Ascending aorta (tissue), 2 donors: Measurements from ENCODE around the gene FAM169A. TPM values are rescaled to one million over a fixed set of nuclear protein-coding genes. Genes with fewer than 3 reads are reported as not detected.
A peak's percentile ranks its signal among the peaks of the same experiment; 100 is the strongest.
"Not testable (repeated sequence)": the region's sequence is repeated elsewhere in the genome, so short reads cannot be mapped to it uniquely, and the experiment has no call there.

ENCODE experiments used
- DNase-seq, 2 donors: peaks; one replicate each; pipeline ENCODE4 v3.0.0-alpha.2; 2019; ENCODE audit warnings: low spot score in 2 of 2
- H3K27ac ChIP-seq, 2 donors: fragments of 200-600 bp; sonication (generic); one replicate each; pipeline ENCODE4 v1.5.1; 2016 to 2017; ENCODE audit warnings: mild to moderate bottlenecking in 1 of 2
- H3K27me3 ChIP-seq: fragments of 200-600 bp; sonication (generic); one replicate; pipeline ENCODE4 v1.5.1; 2017
- H3K36me3 ChIP-seq, 2 donors: fragments of 200-600 bp; sonication (generic); one replicate each; pipeline ENCODE4 v1.5.1; 2016
- H3K4me1 ChIP-seq, 2 donors: fragments of 200-600 bp; sonication (generic); one replicate each; pipeline ENCODE4 v1.5.1; 2016 to 2017; ENCODE audit warnings: mild to moderate bottlenecking in 1 of 2
- H3K4me3 ChIP-seq, 2 donors: fragments of 200-600 bp; sonication (generic); one replicate each; pipeline ENCODE4 v1.5.1; 2016 to 2017; ENCODE audit warnings: mild to moderate bottlenecking in 1 of 2
- H3K9me3 ChIP-seq, 2 donors: fragments of 200-600 bp; sonication (generic); one replicate each; pipeline ENCODE4 v1.5.1; 2016
- intact Hi-C: fragments of 100-400 bp; cut with DNase I; formaldehyde crosslinking; loops from one replicate; pipeline ENCODE4 v1.15.1; 2023
- total RNA-seq: library from RNA; depleted of rRNA; stranded (reverse); fragments of >200 nt; gene quantifications from one replicate; pipeline ENCODE4 v1.1.0, GENCODE V29; 2016
- TF ChIP-seq, protein P1 (sequence below), 3 experiments: fragments of 200-600 bp in 2 of 3; fragments of 450-650 bp in 1 of 3; sonication (generic) in 2 of 3; IDR thresholded peaks; one replicate each; pipeline ENCODE4 v1.5.1; 2016 to 2019; ENCODE audit warnings: antibody characterized with exemption in 3 of 3, mild to moderate bottlenecking in 1 of 3, moderate library complexity in 1 of 3

Gene FAM169A, protein sequence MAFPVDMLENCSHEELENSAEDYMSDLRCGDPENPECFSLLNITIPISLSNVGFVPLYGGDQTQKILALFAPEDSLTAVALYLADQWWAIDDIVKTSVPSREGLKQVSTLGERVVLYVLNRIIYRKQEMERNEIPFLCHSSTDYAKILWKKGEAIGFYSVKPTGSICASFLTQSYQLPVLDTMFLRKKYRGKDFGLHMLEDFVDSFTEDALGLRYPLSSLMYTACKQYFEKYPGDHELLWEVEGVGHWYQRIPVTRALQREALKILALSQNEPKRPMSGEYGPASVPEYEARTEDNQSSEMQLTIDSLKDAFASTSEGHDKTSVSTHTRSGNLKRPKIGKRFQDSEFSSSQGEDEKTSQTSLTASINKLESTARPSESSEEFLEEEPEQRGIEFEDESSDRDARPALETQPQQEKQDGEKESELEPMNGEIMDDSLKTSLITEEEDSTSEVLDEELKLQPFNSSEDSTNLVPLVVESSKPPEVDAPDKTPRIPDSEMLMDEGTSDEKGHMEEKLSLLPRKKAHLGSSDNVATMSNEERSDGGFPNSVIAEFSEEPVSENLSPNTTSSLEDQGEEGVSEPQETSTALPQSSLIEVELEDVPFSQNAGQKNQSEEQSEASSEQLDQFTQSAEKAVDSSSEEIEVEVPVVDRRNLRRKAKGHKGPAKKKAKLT
- total RNA-seq: not detected

DNA sequence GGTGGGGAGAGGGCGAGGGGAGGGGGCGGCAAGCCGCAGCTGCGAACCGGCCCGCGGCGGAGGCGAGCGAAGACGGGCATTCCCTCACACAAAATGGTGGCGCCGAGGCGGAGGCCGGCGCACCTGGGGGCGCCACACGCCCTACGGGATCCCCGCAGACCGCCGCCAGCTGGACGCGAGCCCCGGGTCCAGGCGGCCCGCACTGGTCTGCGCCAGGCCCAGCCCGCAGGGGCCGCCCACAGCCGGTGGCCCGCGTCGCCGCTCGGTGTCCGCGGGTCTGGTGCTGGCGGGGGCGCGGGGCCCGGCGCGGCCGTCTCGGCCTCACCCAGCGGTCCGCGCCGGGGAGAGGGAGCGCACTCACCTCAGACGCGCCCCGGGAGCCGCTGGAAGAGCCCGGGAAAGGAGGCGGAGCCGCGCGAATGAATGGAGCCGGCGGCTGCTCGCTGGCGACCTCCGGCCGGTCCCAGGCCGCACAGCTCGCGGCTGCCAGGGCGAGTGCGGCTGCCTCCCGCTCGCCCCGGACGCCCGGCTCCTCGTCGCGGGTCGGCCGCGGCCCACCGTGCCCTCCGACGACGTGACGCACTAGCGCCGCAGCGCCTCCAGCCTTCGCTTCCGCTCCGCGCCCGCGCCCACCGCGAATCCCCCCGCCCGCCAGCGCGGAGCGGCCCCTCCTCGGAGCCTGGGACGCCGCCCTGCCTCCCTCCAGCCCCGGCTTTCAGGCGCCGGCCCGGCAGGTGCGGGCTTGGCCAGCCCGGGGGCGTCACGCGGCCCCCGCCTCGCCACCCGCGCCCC lies at the start of gene FAM169A:
Gene FAM169A, minus strand, starts transcription at position 584 of the 792 bp plus-strand sequence. CDS start 24,711 bp downstream, outside the sequence.
- intact Hi-C loops: no loop called here
- Histone ChIP-seq H3K4me1 (peaks cover 0 to 2% of the 10 kb centered on the region in 2 donors), H3K9me3 (no peaks in the 10 kb centered on the region), H3K27ac (no peak within 1 kb of the TSS), H3K36me3 (no peaks in the 10 kb centered on the region), H3K27me3 (no peaks in the 10 kb centered on the region), H3K4me3 (peak within 1 kb of the TSS; percentile 74 to 91)
- TF ChIP-seq, protein P1, sequence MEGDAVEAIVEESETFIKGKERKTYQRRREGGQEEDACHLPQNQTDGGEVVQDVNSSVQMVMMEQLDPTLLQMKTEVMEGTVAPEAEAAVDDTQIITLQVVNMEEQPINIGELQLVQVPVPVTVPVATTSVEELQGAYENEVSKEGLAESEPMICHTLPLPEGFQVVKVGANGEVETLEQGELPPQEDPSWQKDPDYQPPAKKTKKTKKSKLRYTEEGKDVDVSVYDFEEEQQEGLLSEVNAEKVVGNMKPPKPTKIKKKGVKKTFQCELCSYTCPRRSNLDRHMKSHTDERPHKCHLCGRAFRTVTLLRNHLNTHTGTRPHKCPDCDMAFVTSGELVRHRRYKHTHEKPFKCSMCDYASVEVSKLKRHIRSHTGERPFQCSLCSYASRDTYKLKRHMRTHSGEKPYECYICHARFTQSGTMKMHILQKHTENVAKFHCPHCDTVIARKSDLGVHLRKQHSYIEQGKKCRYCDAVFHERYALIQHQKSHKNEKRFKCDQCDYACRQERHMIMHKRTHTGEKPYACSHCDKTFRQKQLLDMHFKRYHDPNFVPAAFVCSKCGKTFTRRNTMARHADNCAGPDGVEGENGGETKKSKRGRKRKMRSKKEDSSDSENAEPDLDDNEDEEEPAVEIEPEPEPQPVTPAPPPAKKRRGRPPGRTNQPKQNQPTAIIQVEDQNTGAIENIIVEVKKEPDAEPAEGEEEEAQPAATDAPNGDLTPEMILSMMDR (IDR thresholded peaks at IDR 0.05): no peak
- DNase-seq: no peak

DNA sequence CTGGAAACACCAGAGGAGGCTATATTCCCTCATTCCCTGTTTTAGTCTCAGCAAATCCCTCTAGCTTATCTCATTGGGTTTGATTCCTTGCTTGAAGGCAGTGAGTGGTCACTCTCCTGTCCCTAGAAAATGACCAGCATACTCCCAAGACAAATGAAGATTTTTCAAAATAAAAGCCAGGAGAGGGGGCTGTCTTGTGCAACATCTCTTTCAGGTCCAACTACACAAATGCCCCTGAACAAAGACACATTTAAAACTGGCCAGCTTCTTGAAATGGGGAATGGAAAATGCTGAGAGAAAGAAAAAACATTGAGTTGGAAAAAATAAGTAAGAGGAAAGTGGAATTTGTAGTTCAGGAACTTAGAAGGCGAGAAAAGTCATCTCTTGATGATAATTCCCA lies 49.3 kb upstream of the FAM169A start:
- Histone ChIP-seq H3K27me3 (no peaks in the 10 kb centered on the region), H3K27ac (no peak overlapping the region), H3K9me3 (no peaks in the 10 kb centered on the region), H3K36me3 (no peaks in the 10 kb centered on the region), H3K4me1 (no peaks in the 10 kb centered on the region), H3K4me3 (no peak overlapping the region)
- intact Hi-C loops: no loop called here
- no peak for DNase-seq
- TF ChIP-seq, protein P1 (IDR thresholded peaks at IDR 0.05): no peak

DNA sequence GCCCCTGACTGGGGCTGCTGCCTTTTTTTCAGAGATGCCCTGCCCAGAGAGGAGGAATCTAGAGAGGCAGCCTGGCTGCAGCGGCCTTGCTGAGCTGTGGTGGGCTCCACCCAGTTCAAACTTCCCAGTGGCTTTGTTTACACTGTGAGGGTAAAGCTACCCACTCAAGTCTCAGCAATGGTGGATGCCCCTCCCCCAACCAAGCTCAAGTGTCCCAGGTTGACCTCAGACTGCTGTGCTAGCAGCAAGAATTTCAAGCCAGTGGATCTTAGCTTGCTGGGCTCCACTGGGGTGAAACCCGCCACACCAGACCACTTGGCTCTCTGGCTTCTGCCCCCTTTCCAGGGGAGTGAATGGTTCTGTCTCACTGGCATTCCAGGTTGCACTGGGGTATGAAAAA lies 45.2 kb upstream of the FAM169A start:
- H3K27ac ChIP-seq, H3K36me3 ChIP-seq, H3K4me3 ChIP-seq, H3K27me3 ChIP-seq, H3K4me1 ChIP-seq, intact Hi-C loops, H3K9me3 ChIP-seq, DNase-seq: not testable (repeated sequence)

DNA sequence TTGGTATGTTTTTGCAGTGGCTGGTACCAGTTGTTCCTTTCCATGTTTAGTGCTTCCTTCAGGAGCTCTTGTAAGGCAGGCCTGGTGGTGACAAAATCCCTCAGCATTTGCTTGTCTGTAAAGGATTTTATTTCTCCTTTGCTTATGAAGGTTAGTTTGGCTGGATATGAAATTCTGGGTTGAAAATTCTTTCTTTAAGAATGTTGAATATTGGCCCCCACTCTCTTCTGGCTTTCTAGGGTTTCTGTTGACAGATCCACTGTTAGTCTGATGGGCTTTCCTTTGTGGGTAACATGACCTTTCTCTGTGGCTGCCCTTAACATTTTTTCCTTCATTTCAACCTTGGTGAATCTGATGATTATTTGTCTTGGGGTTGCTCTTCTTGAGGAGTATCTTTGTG lies 43.7 kb upstream of the FAM169A start:
- intact Hi-C loops, DNase-seq: not testable (repeated sequence)

DNA sequence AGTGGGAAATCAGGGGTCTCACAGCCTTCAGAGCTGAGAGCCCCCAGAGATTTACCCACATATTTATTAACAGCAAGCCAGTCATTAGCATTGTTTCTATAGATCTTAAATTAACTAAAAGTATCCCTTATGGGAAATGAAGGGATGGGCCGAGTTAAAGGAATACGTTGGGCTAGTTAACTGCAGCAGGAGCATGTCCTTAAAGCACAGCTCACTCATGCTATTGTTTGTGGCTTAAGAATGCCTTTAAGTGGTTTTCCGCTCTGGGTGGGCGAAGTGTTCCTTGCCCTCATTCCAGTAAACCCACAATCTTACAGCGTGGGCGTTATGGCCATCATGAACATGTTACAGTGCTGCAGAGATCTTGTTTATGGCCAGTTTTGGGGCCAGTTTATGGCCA lies 42.0 kb upstream of the FAM169A start:
- H3K4me3 ChIP-seq, H3K36me3 ChIP-seq, H3K27me3 ChIP-seq, intact Hi-C loops, H3K9me3 ChIP-seq, H3K27ac ChIP-seq, H3K4me1 ChIP-seq, DNase-seq: not testable (repeated sequence)

More for the DNA sequence above, 43.7 kb upstream of the FAM169A start:
- H3K27me3 ChIP-seq, H3K27ac ChIP-seq, H3K36me3 ChIP-seq, H3K4me3 ChIP-seq, H3K4me1 ChIP-seq, H3K9me3 ChIP-seq: not testable (repeated sequence)

DNA sequence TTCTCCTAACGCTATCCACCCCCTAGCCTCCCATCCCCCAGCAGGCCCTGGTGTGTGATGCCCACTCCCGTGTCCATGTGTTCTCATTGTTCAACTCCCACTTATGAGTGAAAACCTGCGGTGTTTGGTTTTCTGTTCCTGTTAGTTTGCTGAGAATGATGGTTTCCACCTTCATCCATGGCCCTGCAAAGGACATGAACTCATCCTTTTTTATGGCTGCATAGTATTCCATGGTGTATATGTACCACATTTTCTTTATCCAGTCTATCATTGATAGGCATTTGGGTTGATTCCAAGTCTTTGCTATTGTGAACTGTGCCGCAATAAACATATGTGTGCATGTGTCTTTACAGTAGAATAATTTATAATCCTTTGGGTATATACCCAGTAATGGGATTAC lies 38.5 kb upstream of the FAM169A start:
- H3K9me3 ChIP-seq, H3K4me1 ChIP-seq, H3K36me3 ChIP-seq, H3K27ac ChIP-seq, intact Hi-C loops, H3K27me3 ChIP-seq, DNase-seq, H3K4me3 ChIP-seq: not testable (repeated sequence)

DNA sequence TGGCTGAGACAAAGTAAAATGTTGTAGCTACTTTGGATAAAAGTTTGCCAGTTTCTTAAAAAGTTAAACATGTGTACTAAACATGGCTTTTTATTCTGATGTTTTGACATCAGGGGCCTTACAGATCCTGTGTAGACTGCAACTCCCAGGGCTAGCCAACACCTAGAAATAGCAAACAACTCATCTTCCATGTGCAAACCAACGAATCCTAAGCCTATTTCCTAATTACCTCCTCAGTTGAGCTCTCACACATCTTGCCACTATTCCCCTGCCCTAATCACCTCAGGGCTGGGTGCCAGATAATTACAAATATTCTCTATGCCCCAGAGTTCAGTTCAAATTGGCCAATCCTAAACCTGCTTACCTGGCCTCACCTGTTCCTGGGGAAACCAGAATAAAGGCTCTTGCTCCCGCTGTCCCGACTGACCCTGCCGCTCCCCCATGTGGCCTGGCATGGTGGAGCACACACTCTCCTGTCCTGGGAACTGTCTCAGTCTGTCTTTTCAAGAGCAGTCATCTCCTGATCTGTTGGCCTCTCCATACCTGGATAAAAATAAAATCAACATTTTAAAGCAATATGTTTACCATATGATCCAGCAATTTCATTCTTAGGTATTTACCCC lies 37.1 kb upstream of the FAM169A start:
- no peak overlapping the region for H3K4me3 ChIP-seq
- H3K27ac ChIP-seq: no peak overlapping the region
- intact Hi-C loops: no loop called here
- no peaks in the 10 kb centered on the region for H3K4me1 ChIP-seq
- no peaks in the 10 kb centered on the region for H3K9me3 ChIP-seq
- H3K27me3 ChIP-seq: no peaks in the 10 kb centered on the region
- TF ChIP-seq, protein P1 (IDR thresholded peaks at IDR 0.05): no peak
- H3K36me3 ChIP-seq: no peaks in the 10 kb centered on the region
- DNase-seq: no peak
